Muscle layer of duodenum (tissue), 2 donors: ENCODE measurements around the gene IP6K2.
"Not testable (repeated sequence)": the region's sequence is repeated elsewhere in the genome, so short reads cannot be mapped to it uniquely, and the experiment has no call there.

ENCODE experiments used
- H3K27ac ChIP-seq: one replicate; pipeline ENCODE4 v1.7.0; 2013; ENCODE audit warnings: mild to moderate bottlenecking, low read length
- H3K27me3 ChIP-seq: one replicate; pipeline ENCODE4 v1.7.0; 2013; ENCODE audit warnings: low read depth, mild to moderate bottlenecking, control low read depth, low read length
- H3K36me3 ChIP-seq, 2 donors: one replicate each; pipeline ENCODE4 v1.7.0; 2013; ENCODE audit warnings: low read length in 2 of 2, control low read depth in 1 of 2, mild to moderate bottlenecking in 1 of 2; ENCODE audit not compliant: insufficient read depth in 2 of 2, control insufficient read depth in 1 of 2
- H3K4me1 ChIP-seq, 2 donors: one replicate each; pipeline ENCODE4 v1.7.0; 2013; ENCODE audit warnings: low read length in 2 of 2, mild to moderate bottlenecking in 2 of 2, control low read depth in 1 of 2, moderate library complexity in 1 of 2; ENCODE audit not compliant: insufficient read depth in 2 of 2, control insufficient read depth in 1 of 2
- H3K4me3 ChIP-seq, 2 donors: one replicate each; pipeline ENCODE4 v1.7.0; 2013; ENCODE audit warnings: low read length in 2 of 2, low read depth in 1 of 2, mild to moderate bottlenecking in 1 of 2
- H3K9me3 ChIP-seq, 2 donors: one replicate each; pipeline ENCODE4 v1.7.0; 2013; ENCODE audit warnings: low read length in 2 of 2, control low read depth in 1 of 2, mild to moderate bottlenecking in 1 of 2; ENCODE audit not compliant: control insufficient read depth in 1 of 2
- donor health status: healthy.

Gene IP6K2

GRCh38 chr3:48743773-48744172 is 26.8 kb upstream of the IP6K2 start:
- Histone ChIP-seq H3K9me3 (no peaks in the 10 kb centered on the region), H3K36me3 (peaks cover 5 to 19% of the 10 kb centered on the region in 2 donors), H3K27ac (no peak overlapping the region), H3K27me3 (no peaks in the 10 kb centered on the region), H3K4me3 (no peak overlapping the region), H3K4me1 (peaks cover 17 to 27% of the 10 kb centered on the region in 2 donors)

GRCh38 chr3:48741226-48741625 is 24.2 kb upstream of the IP6K2 start:
- H3K4me1 ChIP-seq: peaks cover 18 to 23% of the 10 kb centered on the region in 2 donors
- H3K27me3 ChIP-seq, H3K27ac ChIP-seq: not testable (repeated sequence)

DNA sequence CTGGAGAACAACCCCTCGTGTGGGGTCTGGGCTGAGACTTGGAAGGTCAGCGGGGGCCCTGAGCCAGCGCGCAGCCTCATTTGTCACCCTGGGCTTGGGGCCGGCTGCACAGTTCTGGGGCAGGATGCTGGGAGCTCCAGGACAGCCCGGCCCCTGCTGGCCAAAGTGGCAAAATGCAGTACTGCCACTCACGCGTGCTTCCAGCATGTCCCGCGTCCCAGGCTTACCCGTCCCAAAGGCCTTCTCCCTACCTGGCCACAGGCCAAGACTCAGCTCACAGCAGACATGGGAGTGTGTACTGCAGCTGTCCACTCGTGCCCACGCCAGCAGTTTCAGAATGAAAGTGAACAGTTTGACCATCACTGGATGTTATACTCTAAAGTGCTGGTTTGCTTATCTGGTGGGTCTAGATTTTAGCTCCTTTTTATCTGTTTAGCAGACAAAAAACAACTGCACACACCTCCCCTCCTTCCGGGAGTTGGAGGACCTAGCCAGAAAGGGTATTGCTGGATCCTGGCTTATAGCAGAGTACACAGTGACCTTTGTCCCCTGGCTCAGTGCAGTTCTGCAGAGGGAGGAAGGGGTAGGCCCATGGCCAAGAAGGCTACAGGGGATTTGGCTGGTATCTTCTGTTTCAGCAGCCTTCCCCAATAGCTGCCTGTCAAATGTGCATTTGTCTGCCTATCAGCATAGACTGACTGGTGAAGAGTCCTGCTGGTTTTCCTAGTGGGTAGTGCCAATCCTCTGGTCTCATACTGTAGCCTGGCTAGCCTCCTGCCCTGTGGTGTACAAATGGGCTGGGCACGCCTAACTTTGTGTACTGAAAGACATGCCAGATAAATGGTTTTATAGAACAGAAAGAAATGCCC is 23.2 kb upstream of the IP6K2 start:
- Histone ChIP-seq H3K36me3 (no peaks in the 10 kb centered on the region), H3K27me3 (no peaks in the 10 kb centered on the region), H3K9me3 (no peaks in the 10 kb centered on the region), H3K27ac (peak overlapping the region; percentile 75), H3K4me3 (peak overlapping the region; percentile 22 to 41), H3K4me1 (peaks cover 18 to 29% of the 10 kb centered on the region in 2 donors)

More at GRCh38 chr3:48741226-48741625, 24.2 kb upstream of the IP6K2 start:
- not testable (repeated sequence) for H3K36me3 ChIP-seq, H3K9me3 ChIP-seq, H3K4me3 ChIP-seq

DNA sequence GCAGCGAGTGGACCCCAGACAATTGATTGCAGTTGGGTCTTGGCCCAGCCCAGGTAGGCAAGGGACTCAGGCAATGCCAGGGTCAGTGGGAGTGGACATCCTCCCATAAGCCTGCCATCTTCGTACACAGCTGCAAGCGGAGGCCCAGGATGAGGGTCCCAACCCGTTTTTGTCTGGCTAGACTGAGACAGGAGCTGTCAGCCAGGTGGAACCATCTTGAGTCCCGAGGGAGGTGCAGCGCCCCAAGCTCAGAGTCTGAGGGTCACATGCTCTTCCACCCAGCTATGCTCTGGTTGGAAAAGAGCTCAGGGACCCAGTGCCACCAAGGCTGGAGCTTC is 22.6 kb upstream of the IP6K2 start:
- Histone ChIP-seq H3K9me3 (no peaks in the 10 kb centered on the region), H3K27ac (peak overlapping the region; percentile 63), H3K36me3 (no peaks in the 10 kb centered on the region), H3K4me1 (peaks cover 18 to 29% of the 10 kb centered on the region in 2 donors), H3K4me3 (peak overlapping the region in 1 of 2 donors; percentile 41), H3K27me3 (no peaks in the 10 kb centered on the region)

- Histone ChIP-seq H3K4me1 (peaks cover 18 to 29% of the 10 kb centered on the region in 2 donors), H3K27ac (peak overlapping the region; percentile 63), H3K36me3 (no peaks in the 10 kb centered on the region), H3K27me3 (no peaks in the 10 kb centered on the region), H3K4me3 (peak overlapping the region in 1 of 2 donors; percentile 41), H3K9me3 (no peaks in the 10 kb centered on the region)
Observed at GRCh38 chr3:48738926-48739616, 22.1 kb upstream of the IP6K2 start.

- Histone ChIP-seq H3K4me1 (peaks cover 18 to 29% of the 10 kb centered on the region in 2 donors), H3K4me3 (no peak overlapping the region), H3K27me3 (no peaks in the 10 kb centered on the region), H3K36me3 (no peaks in the 10 kb centered on the region), H3K27ac (peak overlapping the region; percentile 25), H3K9me3 (no peaks in the 10 kb centered on the region)
Observed at GRCh38 chr3:48738144-48738536, 21.1 kb upstream of the IP6K2 start.

DNA sequence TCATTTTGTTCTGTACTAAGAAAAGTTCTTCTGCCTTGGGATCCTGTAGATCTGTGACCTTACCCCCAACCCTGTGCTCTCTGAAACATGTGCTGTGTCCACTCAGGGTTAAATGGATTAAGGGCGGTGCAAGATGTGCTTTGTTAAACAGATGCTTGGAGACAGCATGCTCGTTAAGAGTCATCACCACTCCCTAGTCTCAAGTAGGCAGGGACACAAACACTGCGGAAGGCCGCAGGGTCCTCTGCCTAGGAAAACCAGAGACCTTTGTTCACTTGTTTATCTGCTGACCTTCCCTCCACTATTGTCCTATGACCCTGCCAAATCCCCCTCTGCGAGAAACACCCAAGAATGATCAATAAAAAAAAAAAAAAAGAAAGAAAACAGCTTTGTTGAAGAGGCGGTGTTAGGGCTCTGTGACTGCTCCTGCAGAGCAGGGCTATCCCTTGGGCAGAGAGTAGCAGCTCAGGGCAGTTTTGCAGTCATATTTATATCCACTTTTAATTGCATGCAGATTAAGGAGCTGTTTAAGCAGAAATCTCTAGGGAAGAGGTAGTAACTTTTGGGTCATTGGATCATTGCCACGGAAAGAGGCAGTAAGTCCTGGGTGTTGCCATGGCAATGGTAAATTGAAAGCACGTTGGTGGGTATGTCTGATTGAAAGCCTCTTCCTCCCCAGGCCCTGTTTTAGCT is 18.2 kb upstream of the IP6K2 start:
- H3K27ac ChIP-seq, H3K4me3 ChIP-seq, H3K36me3 ChIP-seq, H3K9me3 ChIP-seq, H3K27me3 ChIP-seq: not testable (repeated sequence)
- H3K4me1 ChIP-seq: peaks cover 13 to 24% of the 10 kb centered on the region in 2 donors

- not testable (repeated sequence) for H3K36me3 ChIP-seq, H3K9me3 ChIP-seq, H3K27me3 ChIP-seq, H3K4me3 ChIP-seq, H3K27ac ChIP-seq
- H3K4me1 ChIP-seq: peaks cover 8 to 17% of the 10 kb centered on the region in 2 donors
Observed at GRCh38 chr3:48734541-48734940, 17.5 kb upstream of the IP6K2 start.

GRCh38 chr3:48733752-48734518 is 16.9 kb upstream of the IP6K2 start:
- H3K4me1 ChIP-seq: peaks cover 2 to 11% of the 10 kb centered on the region in 2 donors
- H3K4me3 ChIP-seq, H3K27ac ChIP-seq, H3K9me3 ChIP-seq, H3K27me3 ChIP-seq, H3K36me3 ChIP-seq: not testable (repeated sequence)

DNA sequence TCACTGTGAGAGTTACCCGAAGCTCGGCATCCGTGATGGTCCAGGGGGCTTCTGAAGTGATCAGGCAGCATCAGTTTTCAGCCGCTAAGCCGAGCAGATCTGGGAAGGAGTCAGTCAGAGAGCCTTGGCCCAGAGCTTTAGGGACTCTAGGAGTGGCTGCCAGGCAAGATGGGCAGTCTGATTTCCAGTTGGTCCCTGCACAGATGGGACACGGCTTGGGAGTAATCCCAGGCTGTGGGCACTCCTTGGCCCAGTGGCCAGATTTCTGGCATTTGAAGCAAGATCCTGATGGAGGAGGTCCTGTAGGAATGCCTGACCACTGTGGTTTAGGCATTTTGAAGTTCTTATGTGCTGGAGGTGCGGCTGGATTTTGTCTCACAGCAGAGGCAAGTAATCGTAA is 10.5 kb upstream of the IP6K2 start:
- Histone ChIP-seq H3K27me3 (no peaks in the 10 kb centered on the region), H3K36me3 (no peaks in the 10 kb centered on the region), H3K9me3 (no peaks in the 10 kb centered on the region), H3K4me3 (no peak overlapping the region), H3K4me1 (no peaks in the 10 kb centered on the region), H3K27ac (no peak overlapping the region)
